GM23338 (cell line): ENCODE measurements around the gene TRAK1.

Experiments used
- CREB1 ChIP-seq: fragments of 250-450 bp; sonication (Bioruptor Pico); IDR thresholded peaks from 2 replicates; pipeline ENCODE4 v1.5.0; 2020; ENCODE audit warnings: low read depth, mild to moderate bottlenecking, moderate library complexity
- CTCF ChIP-seq, 2 experiments: fragments of 200-600 bp in 1 of 2; sonication (generic) in 1 of 2; conservative IDR thresholded peaks; 2 replicates each; pipeline versions ENCODE4 v1.5.1 to v1.6.1; 2016 to 2017; ENCODE audit warnings: antibody characterized with exemption in 2 of 2, low read depth in 2 of 2, mild to moderate bottlenecking in 2 of 2, moderate library complexity in 1 of 2
- ETS1 ChIP-seq: IDR thresholded peaks from 2 replicates; pipeline ENCODE4 v1.6.1; 2016; ENCODE audit warnings: antibody characterized with exemption
- EZH2 ChIP-seq: fragments of 200-600 bp; sonication (generic); IDR thresholded peaks from one replicate; pipeline ENCODE4 v1.8.0; 2017; ENCODE audit warnings: antibody characterized with exemption, mild to moderate bottlenecking, low read depth; ENCODE audit not compliant: unreplicated experiment
- EZH2phosphoT487 ChIP-seq: fragments of 200-600 bp; sonication (generic); IDR thresholded peaks from one replicate; pipeline ENCODE4 v1.8.1; 2018; ENCODE audit warnings: antibody characterized with exemption; ENCODE audit not compliant: unreplicated experiment
- JUNB ChIP-seq: IDR thresholded peaks from one replicate; pipeline ENCODE4 v1.6.1; 2016; ENCODE audit warnings: antibody characterized with exemption; ENCODE audit not compliant: unreplicated experiment
- NANOG ChIP-seq: IDR thresholded peaks from 2 replicates; pipeline ENCODE4 v1.6.1; 2016; ENCODE audit warnings: antibody characterized with exemption, borderline replicate concordance
- POLR2AphosphoS5 ChIP-seq: IDR thresholded peaks from 2 replicates; pipeline ENCODE4 v1.6.1; 2016; ENCODE audit warnings: antibody characterized with exemption, low read depth
- REST ChIP-seq: IDR thresholded peaks from one replicate; pipeline ENCODE4 v1.6.1; 2018; ENCODE audit warnings: antibody characterized with exemption; ENCODE audit not compliant: unreplicated experiment
- ZNF114 ChIP-seq: fragments of 250-450 bp; sonication (Bioruptor Pico); IDR thresholded peaks from 2 replicates; pipeline ENCODE4 v1.5.0; 2020; ENCODE audit warnings: mild to moderate bottlenecking, moderate library complexity
- ZNF331 ChIP-seq: fragments of 250-450 bp; sonication (Bioruptor Pico); IDR thresholded peaks from 2 replicates; pipeline ENCODE4 v1.5.0; 2020; ENCODE audit warnings: low read depth, mild to moderate bottlenecking, moderate library complexity

- TF ChIP-seq CTCF (conservative IDR thresholded peaks at IDR 0.05; ENCODE audit: low read depth in 2 of 2) (peak; percentile 95 to 96), ZNF114 (CRISPR knock-in tag) (no peak), POLR2AphosphoS5 (no peak), REST (no peak), JUNB (no peak), CREB1 (CRISPR knock-in tag) (no peak), ZNF331 (no peak), EZH2 (no peak), EZH2phosphoT487 (no peak), ETS1 (no peak), NANOG (no peak)
Observed at GRCh38 chr3:42190701-42191442, 99.7 kb downstream of the TRAK1 start.
